Retina (tissue), 1 donor: ENCODE data around the gene GRIK4.

Experiments used
- DNase-seq: peaks from one replicate; pipeline ENCODE4 v3.0.0-alpha.2; 2016

The GRIK4 gene

GRCh38 chr11:120649316-120649715 is 137.8 kb downstream of the GRIK4 start:
- no peak for DNase-seq

- DNase-seq: no peak
Observed at GRCh38 chr11:120651396-120651795, 139.8 kb downstream of the GRIK4 start.

- DNase-seq: no peak
Observed at GRCh38 chr11:120651836-120652235, 140.3 kb downstream of the GRIK4 start.

GRCh38 chr11:120652705-120653335 is 141.3 kb downstream of the GRIK4 start:
- DNase-seq: no peak

GRCh38 chr11:120655589-120655988 is 144.0 kb downstream of the GRIK4 start:
- no peak for DNase-seq

GRCh38 chr11:120657306-120658070 is 145.9 kb downstream of the GRIK4 start:
- no peak for DNase-seq

- DNase-seq: no peak
Observed at GRCh38 chr11:120658071-120658423, 146.5 kb downstream of the GRIK4 start.

- no peak for DNase-seq
Observed at GRCh38 chr11:120659076-120659475, 147.5 kb downstream of the GRIK4 start.

- no peak for DNase-seq
Observed at GRCh38 chr11:120660024-120660565, 148.5 kb downstream of the GRIK4 start.

GRCh38 chr11:120662071-120662676 is 150.6 kb downstream of the GRIK4 start:
- peak; percentile 72 for DNase-seq

GRCh38 chr11:120663142-120663541 is 151.6 kb downstream of the GRIK4 start:
- no peak for DNase-seq

- no peak for DNase-seq
Observed at GRCh38 chr11:120666121-120666639, 154.6 kb downstream of the GRIK4 start.

- peak; percentile 49 for DNase-seq
Observed at GRCh38 chr11:120667281-120667680, 155.7 kb downstream of the GRIK4 start.

GRCh38 chr11:120667934-120668333 is 156.4 kb downstream of the GRIK4 start:
- DNase-seq: no peak

- no peak for DNase-seq
Observed at GRCh38 chr11:120668537-120668936, 157.0 kb downstream of the GRIK4 start.

GRCh38 chr11:120674542-120674941 is 163.0 kb downstream of the GRIK4 start:
- no peak for DNase-seq

GRCh38 chr11:120675171-120675570 is 163.6 kb downstream of the GRIK4 start:
- DNase-seq: no peak

GRCh38 chr11:120676991-120677390 is 165.4 kb downstream of the GRIK4 start:
- no peak for DNase-seq

GRCh38 chr11:120680322-120680721 is 168.8 kb downstream of the GRIK4 start:
- DNase-seq: no peak

GRCh38 chr11:120681434-120682331 is 170.1 kb downstream of the GRIK4 start:
- DNase-seq: no peak

GRCh38 chr11:120682332-120682649 is 170.7 kb downstream of the GRIK4 start:
- no peak for DNase-seq

- DNase-seq: no peak
Observed at GRCh38 chr11:120682866-120683265, 171.3 kb downstream of the GRIK4 start.

- DNase-seq: no peak
Observed at GRCh38 chr11:120686516-120686915, 175.0 kb downstream of the GRIK4 start.
